Measurements from ENCODE around the gene MRPL37.
A peak's percentile ranks its signal among the peaks of the same experiment; 100 is the strongest.

The MRPL37 gene

DNA sequence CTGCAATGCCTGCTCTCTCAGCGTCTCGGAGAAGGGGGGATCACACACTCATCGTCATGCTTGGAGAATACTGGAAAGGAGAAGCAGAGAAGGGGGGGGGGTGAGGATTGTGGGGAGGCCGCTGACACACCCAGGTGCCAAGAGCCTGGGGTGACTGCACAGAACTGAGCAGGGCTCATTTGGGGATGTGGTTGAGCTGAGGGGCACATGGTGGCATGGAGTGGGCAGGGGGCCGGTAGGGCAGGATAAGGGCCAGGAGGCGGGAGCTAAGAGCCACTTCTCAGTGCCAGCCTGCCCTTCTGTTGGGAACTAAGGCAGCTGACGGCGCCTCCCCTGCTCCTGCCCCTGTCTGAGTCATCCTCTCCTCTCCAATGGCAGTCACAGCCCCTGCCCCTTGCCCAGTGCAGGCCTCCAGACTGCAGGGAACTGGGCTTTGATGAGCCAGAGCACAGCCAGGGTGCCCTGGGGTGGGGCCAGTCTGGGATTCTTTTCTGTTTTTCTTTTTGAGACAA is 27.2 kb downstream of the MRPL37 start (continued):
- TF ChIP-seq, protein P1, sequence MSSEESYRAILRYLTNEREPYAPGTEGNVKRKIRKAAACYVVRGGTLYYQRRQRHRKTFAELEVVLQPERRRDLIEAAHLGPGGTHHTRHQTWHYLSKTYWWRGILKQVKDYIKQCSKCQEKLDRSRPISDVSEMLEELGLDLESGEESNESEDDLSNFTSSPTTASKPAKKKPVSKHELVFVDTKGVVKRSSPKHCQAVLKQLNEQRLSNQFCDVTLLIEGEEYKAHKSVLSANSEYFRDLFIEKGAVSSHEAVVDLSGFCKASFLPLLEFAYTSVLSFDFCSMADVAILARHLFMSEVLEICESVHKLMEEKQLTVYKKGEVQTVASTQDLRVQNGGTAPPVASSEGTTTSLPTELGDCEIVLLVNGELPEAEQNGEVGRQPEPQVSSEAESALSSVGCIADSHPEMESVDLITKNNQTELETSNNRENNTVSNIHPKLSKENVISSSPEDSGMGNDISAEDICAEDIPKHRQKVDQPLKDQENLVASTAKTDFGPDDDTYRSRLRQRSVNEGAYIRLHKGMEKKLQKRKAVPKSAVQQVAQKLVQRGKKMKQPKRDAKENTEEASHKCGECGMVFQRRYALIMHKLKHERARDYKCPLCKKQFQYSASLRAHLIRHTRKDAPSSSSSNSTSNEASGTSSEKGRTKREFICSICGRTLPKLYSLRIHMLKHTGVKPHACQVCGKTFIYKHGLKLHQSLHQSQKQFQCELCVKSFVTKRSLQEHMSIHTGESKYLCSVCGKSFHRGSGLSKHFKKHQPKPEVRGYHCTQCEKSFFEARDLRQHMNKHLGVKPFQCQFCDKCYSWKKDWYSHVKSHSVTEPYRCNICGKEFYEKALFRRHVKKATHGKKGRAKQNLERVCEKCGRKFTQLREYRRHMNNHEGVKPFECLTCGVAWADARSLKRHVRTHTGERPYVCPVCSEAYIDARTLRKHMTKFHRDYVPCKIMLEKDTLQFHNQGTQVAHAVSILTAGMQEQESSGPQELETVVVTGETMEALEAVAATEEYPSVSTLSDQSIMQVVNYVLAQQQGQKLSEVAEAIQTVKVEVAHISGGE (tag by site-specific recombination; conservative IDR thresholded peaks at IDR 0.05; ENCODE audit: low read depth): no peak
- no peak for TF ChIP-seq ZNF174 (tag by site-specific recombination; IDR thresholded peaks at IDR 0.05)
- TF ChIP-seq ZNF121 (tag by site-specific recombination; IDR thresholded peaks at IDR 0.05): no peak
- no peak for TF ChIP-seq ZNF350 (tag by site-specific recombination; IDR thresholded peaks at IDR 0.05)
- no peak for TF ChIP-seq ZBTB1 (tag by site-specific recombination; IDR thresholded peaks at IDR 0.05)
- no peak for TF ChIP-seq ZNF561 (tag by site-specific recombination; IDR thresholded peaks at IDR 0.05; ENCODE audit: borderline replicate concordance)
- no peak for TF ChIP-seq ZFP3 (tag by site-specific recombination; IDR thresholded peaks at IDR 0.05; ENCODE audit: low read depth)
- peak; percentile 45; the same call in 1 of the 2 replicates for TF ChIP-seq ZNF394 (tag by site-specific recombination; IDR thresholded peaks at IDR 0.05; ENCODE audit: borderline replicate concordance)
- TF ChIP-seq, protein P2, sequence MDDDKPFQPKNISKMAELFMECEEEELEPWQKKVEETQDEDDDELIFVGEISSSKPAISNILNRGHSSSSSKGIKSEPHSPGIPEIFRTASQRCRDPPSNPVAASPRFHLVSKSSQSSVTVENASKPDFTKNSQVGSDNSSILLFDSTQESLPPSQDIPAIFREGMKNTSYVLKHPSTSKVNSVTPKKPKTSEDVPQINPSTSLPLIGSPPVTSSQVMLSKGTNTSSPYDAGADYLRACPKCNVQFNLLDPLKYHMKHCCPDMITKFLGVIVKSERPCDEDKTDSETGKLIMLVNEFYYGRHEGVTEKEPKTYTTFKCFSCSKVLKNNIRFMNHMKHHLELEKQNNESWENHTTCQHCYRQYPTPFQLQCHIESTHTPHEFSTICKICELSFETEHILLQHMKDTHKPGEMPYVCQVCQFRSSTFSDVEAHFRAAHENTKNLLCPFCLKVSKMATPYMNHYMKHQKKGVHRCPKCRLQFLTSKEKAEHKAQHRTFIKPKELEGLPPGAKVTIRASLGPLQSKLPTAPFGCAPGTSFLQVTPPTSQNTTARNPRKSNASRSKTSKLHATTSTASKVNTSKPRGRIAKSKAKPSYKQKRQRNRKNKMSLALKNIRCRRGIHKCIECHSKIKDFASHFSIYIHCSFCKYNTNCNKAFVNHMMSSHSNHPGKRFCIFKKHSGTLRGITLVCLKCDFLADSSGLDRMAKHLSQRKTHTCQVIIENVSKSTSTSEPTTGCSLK (tag by site-specific recombination; IDR thresholded peaks at IDR 0.05): no peak
- no peak for TF ChIP-seq ZNF792 (tag by site-specific recombination; IDR thresholded peaks at IDR 0.05)
- TF ChIP-seq ZSCAN30 (tag by site-specific recombination; IDR thresholded peaks at IDR 0.05): no peak
- no peak for TF ChIP-seq ZNF768 (tag by site-specific recombination; IDR thresholded peaks at IDR 0.05)
- TF ChIP-seq ZNF707 (tag by site-specific recombination; IDR thresholded peaks at IDR 0.05): no peak
- no peak for TF ChIP-seq ZSCAN23 (tag by site-specific recombination; IDR thresholded peaks at IDR 0.05)
- TF ChIP-seq, protein P3, sequence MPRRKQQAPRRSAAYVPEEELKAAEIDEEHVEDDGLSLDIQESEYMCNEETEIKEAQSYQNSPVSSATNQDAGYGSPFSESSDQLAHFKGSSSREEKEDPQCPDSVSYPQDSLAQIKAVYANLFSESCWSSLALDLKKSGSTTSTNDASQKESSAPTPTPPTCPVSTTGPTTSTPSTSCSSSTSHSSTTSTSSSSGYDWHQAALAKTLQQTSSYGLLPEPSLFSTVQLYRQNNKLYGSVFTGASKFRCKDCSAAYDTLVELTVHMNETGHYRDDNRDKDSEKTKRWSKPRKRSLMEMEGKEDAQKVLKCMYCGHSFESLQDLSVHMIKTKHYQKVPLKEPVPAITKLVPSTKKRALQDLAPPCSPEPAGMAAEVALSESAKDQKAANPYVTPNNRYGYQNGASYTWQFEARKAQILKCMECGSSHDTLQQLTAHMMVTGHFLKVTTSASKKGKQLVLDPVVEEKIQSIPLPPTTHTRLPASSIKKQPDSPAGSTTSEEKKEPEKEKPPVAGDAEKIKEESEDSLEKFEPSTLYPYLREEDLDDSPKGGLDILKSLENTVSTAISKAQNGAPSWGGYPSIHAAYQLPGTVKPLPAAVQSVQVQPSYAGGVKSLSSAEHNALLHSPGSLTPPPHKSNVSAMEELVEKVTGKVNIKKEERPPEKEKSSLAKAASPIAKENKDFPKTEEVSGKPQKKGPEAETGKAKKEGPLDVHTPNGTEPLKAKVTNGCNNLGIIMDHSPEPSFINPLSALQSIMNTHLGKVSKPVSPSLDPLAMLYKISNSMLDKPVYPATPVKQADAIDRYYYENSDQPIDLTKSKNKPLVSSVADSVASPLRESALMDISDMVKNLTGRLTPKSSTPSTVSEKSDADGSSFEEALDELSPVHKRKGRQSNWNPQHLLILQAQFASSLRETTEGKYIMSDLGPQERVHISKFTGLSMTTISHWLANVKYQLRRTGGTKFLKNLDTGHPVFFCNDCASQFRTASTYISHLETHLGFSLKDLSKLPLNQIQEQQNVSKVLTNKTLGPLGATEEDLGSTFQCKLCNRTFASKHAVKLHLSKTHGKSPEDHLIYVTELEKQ (tag by site-specific recombination; IDR thresholded peaks at IDR 0.05; ENCODE audit: borderline replicate concordance): peak; percentile 5; the same call in 1 of the 2 replicates
- no peak for TF ChIP-seq ZNF843 (tag by site-specific recombination; IDR thresholded peaks at IDR 0.05)
- peak; percentile 25; the same call in 1 of the 2 replicates for TF ChIP-seq ZBTB20 (tag by site-specific recombination; IDR thresholded peaks at IDR 0.05)
- TF ChIP-seq GFI1B (tag by site-specific recombination; IDR thresholded peaks at IDR 0.05): no peak
- TF ChIP-seq ZNF37A (tag by site-specific recombination; IDR thresholded peaks at IDR 0.05): no peak
- TF ChIP-seq ZNF324 (tag by site-specific recombination; IDR thresholded peaks at IDR 0.05): no peak
- no peak for TF ChIP-seq ZNF274 (IDR thresholded peaks at IDR 0.05; ENCODE audit: low read length)
- TF ChIP-seq ZNF274 (tag by site-specific recombination; IDR thresholded peaks at IDR 0.05; ENCODE audit: borderline replicate concordance): no peak
- no peak for TF ChIP-seq ZNF549 (tag by site-specific recombination; IDR thresholded peaks at IDR 0.05)
- TF ChIP-seq ZNF155 (tag by site-specific recombination; IDR thresholded peaks at IDR 0.05): no peak
- TF ChIP-seq, protein P4, sequence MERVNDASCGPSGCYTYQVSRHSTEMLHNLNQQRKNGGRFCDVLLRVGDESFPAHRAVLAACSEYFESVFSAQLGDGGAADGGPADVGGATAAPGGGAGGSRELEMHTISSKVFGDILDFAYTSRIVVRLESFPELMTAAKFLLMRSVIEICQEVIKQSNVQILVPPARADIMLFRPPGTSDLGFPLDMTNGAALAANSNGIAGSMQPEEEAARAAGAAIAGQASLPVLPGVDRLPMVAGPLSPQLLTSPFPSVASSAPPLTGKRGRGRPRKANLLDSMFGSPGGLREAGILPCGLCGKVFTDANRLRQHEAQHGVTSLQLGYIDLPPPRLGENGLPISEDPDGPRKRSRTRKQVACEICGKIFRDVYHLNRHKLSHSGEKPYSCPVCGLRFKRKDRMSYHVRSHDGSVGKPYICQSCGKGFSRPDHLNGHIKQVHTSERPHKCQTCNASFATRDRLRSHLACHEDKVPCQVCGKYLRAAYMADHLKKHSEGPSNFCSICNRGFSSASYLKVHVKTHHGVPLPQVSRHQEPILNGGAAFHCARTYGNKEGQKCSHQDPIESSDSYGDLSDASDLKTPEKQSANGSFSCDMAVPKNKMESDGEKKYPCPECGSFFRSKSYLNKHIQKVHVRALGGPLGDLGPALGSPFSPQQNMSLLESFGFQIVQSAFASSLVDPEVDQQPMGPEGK (tag by site-specific recombination; IDR thresholded peaks at IDR 0.05): peak; percentile 77
- TF ChIP-seq, protein P5, sequence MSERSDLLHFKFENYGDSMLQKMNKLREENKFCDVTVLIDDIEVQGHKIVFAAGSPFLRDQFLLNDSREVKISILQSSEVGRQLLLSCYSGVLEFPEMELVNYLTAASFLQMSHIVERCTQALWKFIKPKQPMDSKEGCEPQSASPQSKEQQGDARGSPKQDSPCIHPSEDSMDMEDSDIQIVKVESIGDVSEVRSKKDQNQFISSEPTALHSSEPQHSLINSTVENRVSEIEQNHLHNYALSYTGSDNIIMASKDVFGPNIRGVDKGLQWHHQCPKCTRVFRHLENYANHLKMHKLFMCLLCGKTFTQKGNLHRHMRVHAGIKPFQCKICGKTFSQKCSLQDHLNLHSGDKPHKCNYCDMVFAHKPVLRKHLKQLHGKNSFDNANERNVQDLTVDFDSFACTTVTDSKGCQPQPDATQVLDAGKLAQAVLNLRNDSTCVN (tag by site-specific recombination; optimal IDR thresholded peaks at IDR 0.05): no peak
- TF ChIP-seq SP7 (tag by site-specific recombination; IDR thresholded peaks at IDR 0.05): peak; percentile 58
- no peak for TF ChIP-seq ZNF2 (tag by site-specific recombination; IDR thresholded peaks at IDR 0.05)

Measured in HEK293 (cell line).